Dedifferentiated amniotic fluid mesenchymal stem cell (primary cell): Measurements from ENCODE around the gene PITX2.

Experiments used
- DNase-seq: peaks from one replicate; pipeline ENCODE4 v3.0.0-alpha.2; 2016; ENCODE audit errors: extremely low spot score

PITX2 gene

GRCh38 chr4:110636680-110637407 is 14.0 kb upstream of the PITX2 start:
- DNase-seq = no peak

- DNase-seq = no peak
Observed at GRCh38 chr4:110636171-110636679, 13.3 kb upstream of the PITX2 start.

- no peak for DNase-seq
Observed at GRCh38 chr4:110635163-110635865, 12.4 kb upstream of the PITX2 start.

GRCh38 chr4:110634350-110635162 is 11.7 kb upstream of the PITX2 start:
- DNase-seq = no peak

GRCh38 chr4:110633358-110634341 is 10.8 kb upstream of the PITX2 start:
- DNase-seq = no peak

GRCh38 chr4:110632506-110633357 is 9.9 kb upstream of the PITX2 start:
- no peak for DNase-seq

- peak; percentile 76 for DNase-seq
Observed at GRCh38 chr4:110631584-110632505, 9.0 kb upstream of the PITX2 start.

- no peak for DNase-seq
Observed at GRCh38 chr4:110630688-110631402, 8.0 kb upstream of the PITX2 start.

- no peak for DNase-seq
Observed at GRCh38 chr4:110629780-110630687, 7.2 kb upstream of the PITX2 start.

- DNase-seq = no peak
Observed at GRCh38 chr4:110629214-110629754, 6.4 kb upstream of the PITX2 start.

GRCh38 chr4:110628663-110629213 is 5.9 kb upstream of the PITX2 start:
- no peak for DNase-seq

GRCh38 chr4:110627977-110628662 is 5.2 kb upstream of the PITX2 start:
- no peak for DNase-seq

GRCh38 chr4:110626532-110627153 is 3.8 kb upstream of the PITX2 start:
- no peak for DNase-seq

GRCh38 chr4:110625576-110626257 is 2.8 kb upstream of the PITX2 start:
- DNase-seq = no peak

GRCh38 chr4:110624904-110625494 is 2.1 kb upstream of the PITX2 start:
- no peak for DNase-seq
